GM12878 (cell line): ENCODE measurements around the gene GPR137B. TPM values are rescaled to one million over a fixed set of nuclear protein-coding genes. Genes with fewer than 3 reads are reported as not detected.

Experiments
- ATAC-seq: fragments of 200-7000 bp; cut with Tn5 transposase; 3 replicates; pipeline ENCODE4 v1.9.1; 2020; ENCODE audit warnings: mild to moderate bottlenecking, moderate library complexity
- BruUV-seq: library from RNA; stranded (reverse); fragments of 400-500 nt; replicated peaks from 2 replicates; lab custom pipeline; 2021; lab: Mats Ljungman, UMichigan
- CTCF ChIA-PET: fragments of 300-600 bp; sonication (Branson Sonifier 250); formaldehyde crosslinking; extraction: SDS; loops from one replicate; lab custom pipeline; 2021; ENCODE audit warnings: inconsistent platforms; lab: Yijun Ruan, JAX
- POLR2A ChIA-PET: fragments of 350-600 bp; formaldehyde crosslinking; extraction: SDS; loops from one replicate; lab custom pipeline; 2021; ENCODE audit warnings: inconsistent platforms; lab: Charles Lee
- RAD21 ChIA-PET: fragments of 300-600 bp; sonication (Branson Sonifier 250); formaldehyde crosslinking; loops from one replicate; lab custom pipeline; 2023; ENCODE audit warnings: antibody characterized with exemption; ENCODE audit not compliant: unreplicated experiment; lab: Charles Lee
- SMC1A ChIA-PET: fragments of 300-600 bp; sonication (Branson Sonifier 250); formaldehyde crosslinking; loops from one replicate; lab custom pipeline; 2023; ENCODE audit not compliant: unreplicated experiment, uncharacterized antibody; lab: Charles Lee
- DNase-seq: peaks from one replicate; pipeline ENCODE4 v3.0.0-alpha.2; 2011; ENCODE audit warnings: low read depth, low spot score
- FAIRE-seq: peaks from 3 replicates; lab custom pipeline; 2011; peaks lifted over from hg19 to GRCh38; lab: Jason Lieb, UNC
- H2AFZ ChIP-seq: 2 replicates; pipeline ENCODE4 v1.6.0; 2011; ENCODE audit warnings: low read depth, low read length, control low read depth; ENCODE audit not compliant: control insufficient read depth
- H3K27ac ChIP-seq: 2 replicates; pipeline ENCODE4 v1.5.1; 2011; ENCODE audit warnings: control low read depth; ENCODE audit not compliant: control insufficient read depth, insufficient read depth
- H3K27me3 ChIP-seq, 2 experiments: replicated peaks in 1 of 2; 2 replicates each; pipeline versions ENCODE4 v1.6.0 to v1.6.1; 2011; ENCODE audit warnings: low read length in 1 of 2; ENCODE audit not compliant: control insufficient read depth in 2 of 2, insufficient read depth in 2 of 2
- H3K36me3 ChIP-seq, 2 experiments: 2 replicates each; pipeline ENCODE4 v1.5.1; 2011; ENCODE audit warnings: low read length in 1 of 2; ENCODE audit not compliant: control insufficient read depth in 2 of 2, insufficient read depth in 2 of 2
- H3K4me1 ChIP-seq: 2 replicates; pipeline ENCODE4 v1.6.1; 2011; ENCODE audit warnings: mild to moderate bottlenecking, low read length, moderate library complexity, mixed read lengths; ENCODE audit not compliant: control insufficient read depth, insufficient read depth
- H3K4me2 ChIP-seq: 2 replicates; pipeline ENCODE4 v1.6.0; 2011; ENCODE audit warnings: control low read depth; ENCODE audit not compliant: control insufficient read depth, insufficient read depth
- H3K4me3 ChIP-seq: fragments of 200-600 bp; sonication (generic); 2 replicates; pipeline ENCODE4 v1.5.1; 2016
- H3K79me2 ChIP-seq: 2 replicates; pipeline ENCODE4 v1.6.0; 2011; ENCODE audit warnings: low read length; ENCODE audit not compliant: control insufficient read depth, insufficient read depth
- H3K9ac ChIP-seq: 2 replicates; pipeline ENCODE4 v1.8.0; 2011; ENCODE audit warnings: low read length, control low read depth, mixed read lengths; ENCODE audit not compliant: control insufficient read depth, insufficient read depth
- H3K9me3 ChIP-seq: replicated peaks from 3 replicates; pipeline ENCODE4 v1.5.1; 2011; ENCODE audit warnings: mild to moderate bottlenecking, low read length; ENCODE audit not compliant: control insufficient read depth, insufficient read depth
- H4K20me1 ChIP-seq: 2 replicates; pipeline ENCODE4 v1.6.0; 2011; ENCODE audit not compliant: control insufficient read depth, insufficient read depth
- CREB1 ChIP-seq: IDR thresholded peaks from 2 replicates; pipeline ENCODE4 v1.6.1; 2012; ENCODE audit warnings: low read depth, mild to moderate bottlenecking, inconsistent platforms
- HSF1 ChIP-seq: fragments of 150-350 bp; IDR thresholded peaks from 2 replicates; pipeline ENCODE4 v1.6.1; 2014; ENCODE audit warnings: mild to moderate bottlenecking, low read depth, low read length
- JUND ChIP-seq: IDR thresholded peaks from 2 replicates; pipeline ENCODE4 v1.6.1; 2012; ENCODE audit warnings: low read depth, mild to moderate bottlenecking, low read length, improper control_type of control experiment, moderate library complexity
- KLF5 ChIP-seq: fragments of 450-650 bp; IDR thresholded peaks from 2 replicates; pipeline ENCODE4 v1.6.1; 2014; ENCODE audit warnings: mild to moderate bottlenecking; ENCODE audit not compliant: partially characterized antibody
- MLLT1 ChIP-seq: fragments of 450-650 bp; IDR thresholded peaks from 2 replicates; pipeline ENCODE4 v1.6.1; 2016; ENCODE audit warnings: mild to moderate bottlenecking
- MTA2 ChIP-seq: fragments of 450-650 bp; IDR thresholded peaks from 2 replicates; pipeline ENCODE4 v1.6.1; 2016; ENCODE audit warnings: low read depth, mild to moderate bottlenecking, moderate library complexity
- NFIC ChIP-seq: IDR thresholded peaks from 2 replicates; pipeline ENCODE4 v1.6.1; 2012; ENCODE audit warnings: low read depth, mild to moderate bottlenecking, inconsistent platforms, low read length, moderate library complexity
- NR2C2 ChIP-seq: IDR thresholded peaks from 2 replicates; pipeline ENCODE4 v1.6.1; 2011; ENCODE audit warnings: borderline replicate concordance, low read depth; ENCODE audit not compliant: control insufficient read depth, insufficient read length
- NR2F1 ChIP-seq: fragments of 450-650 bp; conservative IDR thresholded peaks from 2 replicates; pipeline ENCODE4 v1.6.1; 2017; ENCODE audit warnings: mild to moderate bottlenecking
- PAX5 ChIP-seq: IDR thresholded peaks from 2 replicates; pipeline ENCODE4 v1.6.1; 2011; ENCODE audit warnings: low read depth, low read length, borderline replicate concordance
- POLR2A ChIP-seq: IDR thresholded peaks from 2 replicates; pipeline ENCODE4 v1.6.1; 2011; ENCODE audit warnings: low read depth, mild to moderate bottlenecking, low read length
- SMAD5 ChIP-seq: IDR thresholded peaks from 2 replicates; pipeline ENCODE4 v1.6.1; 2016; ENCODE audit warnings: antibody characterized with exemption, low read depth
- SMARCA5 ChIP-seq: fragments of 450-650 bp; IDR thresholded peaks from 2 replicates; pipeline ENCODE4 v1.6.1; 2017; ENCODE audit warnings: mild to moderate bottlenecking
- SMC3 ChIP-seq: IDR thresholded peaks from 2 replicates; pipeline ENCODE4 v1.6.1; 2011; ENCODE audit warnings: low read length, improper control_type of control experiment, borderline replicate concordance
- SPI1 ChIP-seq: IDR thresholded peaks from 2 replicates; pipeline ENCODE4 v1.6.1; 2011; ENCODE audit warnings: low read depth, mild to moderate bottlenecking, low read length, moderate library complexity, borderline replicate concordance; ENCODE audit not compliant: insufficient read depth
- STAT1 ChIP-seq: fragments of 450-650 bp; conservative IDR thresholded peaks from 2 replicates; pipeline ENCODE4 v1.6.1; 2014; ENCODE audit warnings: antibody characterized with exemption, mild to moderate bottlenecking
- SUZ12 ChIP-seq: fragments of 200-600 bp; sonication (generic); IDR thresholded peaks from one replicate; pipeline ENCODE4 v1.6.1; 2018; ENCODE audit warnings: antibody characterized with exemption, mild to moderate bottlenecking; ENCODE audit not compliant: unreplicated experiment
- ZZZ3 ChIP-seq: IDR thresholded peaks from 2 replicates; pipeline ENCODE4 v1.6.1; 2011; ENCODE audit warnings: low read depth; ENCODE audit not compliant: control insufficient read depth, insufficient read length
- WGBS: methylation state at CpG from one replicate; pipeline ENCODE4 v1.1.6; 2016; ENCODE audit warnings: low lambda C conversion rate; ENCODE audit not compliant: insufficient replicate concordance, insufficient coverage; ENCODE audit errors: missing lambda C conversion rate; 5-methylcytosine and 5-hydroxymethylcytosine counted together
- in situ Hi-C: fragments of 300-500 bp; cut with MboI; formaldehyde crosslinking; loops from 9 replicates; pipeline ENCODE4 v1.14.3; 2018; ENCODE audit warnings: mixed read lengths
- intact Hi-C: fragments of 100-400 bp; cut with micrococcal nuclease; formaldehyde crosslinking; loops from one replicate; pipeline ENCODE4 v1.14.2; 2022; ENCODE audit not compliant: unreplicated experiment
- polyA plus RNA-seq, 11 experiments: library from polyadenylated mRNA; depleted of rRNA in 4 of 11; unstranded in 6 of 11; stranded (reverse) in 5 of 11; fragments of >200 nt; fragmentation: Nextera tagmentation in 4 of 11; fragmentation: Illumina TruSeq in 1 of 11; extraction: Ambion mirVana in 4 of 11; extraction: Trizol in 1 of 11; gene quantifications; 1 replicate in 1 of 11; 2 replicates in 10 of 11; pipeline versions ENCODE4 v1.2.1 to v1.2.3, GENCODE V29; 2011 to 2016; ENCODE audit warnings: inconsistent platforms in 2 of 11, missing spikeins in 2 of 11, low read depth in 1 of 11
- total RNA-seq, 4 experiments: library from RNA; depleted of rRNA in 3 of 4; stranded (reverse); fragments of >200 nt in 3 of 4; fragmentation: Illumina TruSeq in 1 of 4; extraction: Trizol in 1 of 4; gene quantifications; 2 replicates each; pipeline versions ENCODE4 v1.2.1 to v1.2.3, GENCODE V29; 2013 to 2021
- TF ChIP-seq, protein P1 (sequence below): fragments of 450-650 bp; IDR thresholded peaks from 2 replicates; pipeline ENCODE4 v1.6.1; 2014; ENCODE audit warnings: mild to moderate bottlenecking
- TF ChIP-seq, protein P2 (sequence below): IDR thresholded peaks from 2 replicates; pipeline ENCODE4 v1.6.1; 2012; ENCODE audit warnings: low read depth, low read length, improper control_type of control experiment

Gene GPR137B
- total and polyA plus RNA-seq, 10 of the 15 experiments (the other 5 are each of a cell fraction or from before 2014, with no cell fraction given), result 5.4 to 20.8 (median 12.5) TPM

GRCh38 chr1:236193184-236193583, 50.8 kb downstream of the GPR137B start:
- Histone ChIP-seq H3K9me3 (no peaks in the 10 kb centered on the region; the same call in 1 of the 3 replicates), H4K20me1 (no peaks in the 10 kb centered on the region), H3K27me3 (no peaks in the 10 kb centered on the region), H3K4me1 (no peaks in the 10 kb centered on the region), H3K4me2 (no peak overlapping the region)
- ChIA-PET POLR2A (no interaction called here), SMC1A (interaction anchor here (1.2 to 1.5 kb wide), 2 partner anchors 80 to 91 kb away, joined by 3 read pairs; no protein-coding TSS in a partner anchor), CTCF (interaction anchor here (1.0 kb wide), 1 partner anchor 9 kb away, joined by 3 read pairs; no protein-coding TSS in a partner anchor)
- no peak for FAIRE-seq
- TF ChIP-seq, protein P1, sequence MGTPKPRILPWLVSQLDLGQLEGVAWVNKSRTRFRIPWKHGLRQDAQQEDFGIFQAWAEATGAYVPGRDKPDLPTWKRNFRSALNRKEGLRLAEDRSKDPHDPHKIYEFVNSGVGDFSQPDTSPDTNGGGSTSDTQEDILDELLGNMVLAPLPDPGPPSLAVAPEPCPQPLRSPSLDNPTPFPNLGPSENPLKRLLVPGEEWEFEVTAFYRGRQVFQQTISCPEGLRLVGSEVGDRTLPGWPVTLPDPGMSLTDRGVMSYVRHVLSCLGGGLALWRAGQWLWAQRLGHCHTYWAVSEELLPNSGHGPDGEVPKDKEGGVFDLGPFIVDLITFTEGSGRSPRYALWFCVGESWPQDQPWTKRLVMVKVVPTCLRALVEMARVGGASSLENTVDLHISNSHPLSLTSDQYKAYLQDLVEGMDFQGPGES, result no peak
- TF ChIP-seq KLF5 (no peak), PAX5 (no peak), ZZZ3 (no peak), NFIC (no peak), SUZ12 (no peak), MLLT1 (no peak), SMAD5 (no peak), HSF1 (no peak), MTA2 (no peak), NR2C2 (no peak), POLR2A (no peak), SMARCA5 (no peak), CREB1 (no peak), NR2F1 (no peak), STAT1 (no peak), SMC3 (no peak), JUND (no peak), SPI1 (no peak)
- TF ChIP-seq, protein P2, sequence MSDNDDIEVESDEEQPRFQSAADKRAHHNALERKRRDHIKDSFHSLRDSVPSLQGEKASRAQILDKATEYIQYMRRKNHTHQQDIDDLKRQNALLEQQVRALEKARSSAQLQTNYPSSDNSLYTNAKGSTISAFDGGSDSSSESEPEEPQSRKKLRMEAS, result no peak
- TF ChIP-seq, all 136 proteins: peak for 0
- Histone ChIP-seq H3K27ac (no peak overlapping the region), H3K36me3 (peaks cover 2 to 4% of the 10 kb centered on the region in 2 experiments; a peak in 3 of 4 replicates), H3K9ac (no peak overlapping the region), H2AFZ (no peak overlapping the region), H3K4me3 (no peak overlapping the region), H3K79me2 (no peaks in the 10 kb centered on the region)
- ATAC-seq (no peak), DNase-seq (no peak)
- BruUV-seq, result no TSS peak
- intact Hi-C loops (no loop called here), in situ Hi-C loops (no loop called here)
- 97% methylated on average over 2 of the region's 2 CpGs for WGBS
- RAD21 ChIA-PET, result interaction anchor here (0.9 kb wide), 1 partner anchor 18 kb away, joined by 3 read pairs; no protein-coding TSS in a partner anchor
